Adrenal gland (tissue), 12 donors: ENCODE measurements around the gene TTC33. TPM values are rescaled to one million over a fixed set of nuclear protein-coding genes. Genes with fewer than 3 reads are reported as not detected.

ENCODE experiments used
- DNase-seq, 7 donors: peaks; one replicate each; pipeline ENCODE4 v3.0.0-alpha.2; 2019 to 2020
- H3K27ac ChIP-seq, 5 donors: fragments of 200-600 bp; sonication (generic) in 4 of 5; 1 replicate in 3 of 5; 2 replicates in 2 of 5; pipeline versions ENCODE4 v1.5.1 to v1.8.0; 2016 to 2020; ENCODE audit warnings: mild to moderate bottlenecking in 1 of 5
- H3K27me3 ChIP-seq: fragments of 200-600 bp; 2 replicates; pipeline ENCODE4 v1.8.0; 2021
- H3K36me3 ChIP-seq, 2 donors: fragments of 200-600 bp; replicated peaks in 1 of 2; 1 replicate in 1 of 2; 2 replicates in 1 of 2; pipeline versions ENCODE4 v1.5.1 to v1.8.0; 2018 to 2022
- H3K4me1 ChIP-seq, 2 donors: fragments of 200-600 bp; replicated peaks in 1 of 2; 1 replicate in 1 of 2; 2 replicates in 1 of 2; pipeline versions ENCODE4 v1.5.1 to v1.8.0; 2018 to 2021
- H3K4me3 ChIP-seq, 4 donors: fragments of 200-600 bp; sonication (generic) in 3 of 4; one replicate each; pipeline ENCODE4 v1.5.1; 2016 to 2018
- H3K9me3 ChIP-seq, 3 donors: fragments of 200-600 bp; sonication (generic) in 1 of 3; replicated peaks in 1 of 3; 1 replicate in 2 of 3; 2 replicates in 1 of 3; pipeline versions ENCODE4 v1.5.1 to v1.8.0; 2016 to 2021
- CTCF ChIP-seq, 6 experiments: fragments of 450-650 bp in 4 of 6; fragments of 200-600 bp in 2 of 6; sonication (generic) in 1 of 6; IDR thresholded peaks; 1 replicate in 5 of 6; 2 replicates in 1 of 6; pipeline versions ENCODE4 v1.5.1 to v1.8.0; 2016 to 2021; ENCODE audit warnings: antibody characterized with exemption in 6 of 6, mild to moderate bottlenecking in 2 of 6, moderate library complexity in 1 of 6
- POLR2A ChIP-seq, 2 donors: fragments of 450-650 bp; IDR thresholded peaks; one replicate each; pipeline ENCODE4 v1.6.1; 2017; ENCODE audit warnings: antibody characterized with exemption in 2 of 2, mild to moderate bottlenecking in 2 of 2, moderate library complexity in 1 of 2
- WGBS, 4 donors: extraction: QIAGEN DNeasy Blood & Tissue Kit in 2 of 4; methylation state at CpG; one replicate each; pipeline versions ENCODE4 v1.1.5 to v1.1.7; 2013 to 2017; 5-methylcytosine and 5-hydroxymethylcytosine counted together
- intact Hi-C, 2 donors: fragments of 100-400 bp; cut with DNase I; formaldehyde crosslinking; loops; one replicate each; pipeline versions ENCODE4 v1.14.1 to v1.15.0; 2022 to 2023
- polyA plus RNA-seq, 3 donors: library from polyadenylated mRNA; stranded (reverse); fragments of 200-250 nt in 2 of 3; fragments of 350-450 nt in 1 of 3; fragmentation: Illumina TruSeq in 1 of 3; extraction: RNeasy Lipid Tissue Mini Kit (QIAGEN cat#74804) in 1 of 3; gene quantifications; one replicate each; pipeline ENCODE4 v1.2.3, GENCODE V29; 2013 to 2014
- total RNA-seq, 9 donors: library from RNA; depleted of rRNA in 4 of 9; stranded (reverse); fragments of >200 nt in 4 of 9; fragments of 120-200 nt in 1 of 9; fragmentation: NEBNext Ultra II Directional in 1 of 9; extraction: Animal tissue kit (Norgen Biotek cat#: 25700) in 1 of 9; gene quantifications; one replicate each; pipeline versions ENCODE4 v1.1.0 to v1.2.4, GENCODE V29; 2013 to 2023
- donor health status: healthy with polysubstance abuse.
- donor health status: Bipolar disorder and iron deficiency.
- donor health status: DM: yes; HTN: yes; CAD: no.
- donor health status: DM: no; HTN: no; CAD: no.
- donor health status: DM: no; HTN: no; CAD: no.
- donor health status: DM: yes; HTN: yes; CAD: no.

The TTC33 gene
- total and polyA plus RNA-seq, 12 donors: 5.8 to 33.5 (median 15.3) TPM

- intact Hi-C loops: no loop called here
- no peak for TF ChIP-seq POLR2A (IDR thresholded peaks at IDR 0.05)
- no peak for TF ChIP-seq CTCF (IDR thresholded peaks at IDR 0.05)
- Histone ChIP-seq H3K4me1 (no peaks in the 10 kb centered on the region), H3K36me3 (no peaks in the 10 kb centered on the region), H3K4me3 (no peak overlapping the region), H3K9me3 (no peaks in the 10 kb centered on the region), H3K27ac (no peak overlapping the region), H3K27me3 (no peaks in the 10 kb centered on the region)
- DNase-seq: no peak
- 74 to 91% (median 78%) methylated on average over 4 of the region's 4 CpGs for WGBS, 4 donors
Observed at GRCh38 chr5:40560474-40561110, 195.2 kb downstream of the TTC33 start.

GRCh38 chr5:40559306-40559705 lies 196.5 kb downstream of the TTC33 start:
- no peaks in the 10 kb centered on the region for H3K9me3 ChIP-seq
- no peaks in the 10 kb centered on the region for H3K27me3 ChIP-seq
- intact Hi-C loops: no loop called here
- H3K36me3 ChIP-seq: no peaks in the 10 kb centered on the region
- no peak for TF ChIP-seq CTCF (IDR thresholded peaks at IDR 0.05)
- no peak for TF ChIP-seq POLR2A (IDR thresholded peaks at IDR 0.05)
- DNase-seq: no peak
- H3K27ac ChIP-seq: no peak overlapping the region
- H3K4me1 ChIP-seq: no peaks in the 10 kb centered on the region
- no peak overlapping the region for H3K4me3 ChIP-seq

GRCh38 chr5:40557501-40557900 lies 198.3 kb downstream of the TTC33 start:
- no peak for DNase-seq
- WGBS, 4 donors: 67 to 78% (median 76%) methylated on average over 1 of the region's 1 CpG
- H3K4me3 ChIP-seq: no peak overlapping the region
- no peaks in the 10 kb centered on the region for H3K9me3 ChIP-seq
- no peak overlapping the region for H3K27ac ChIP-seq
- no peak for TF ChIP-seq POLR2A (IDR thresholded peaks at IDR 0.05)
- no peak for TF ChIP-seq CTCF (IDR thresholded peaks at IDR 0.05)
- no peaks in the 10 kb centered on the region for H3K36me3 ChIP-seq
- intact Hi-C loops: no loop called here
- H3K4me1 ChIP-seq: no peaks in the 10 kb centered on the region
- no peaks in the 10 kb centered on the region for H3K27me3 ChIP-seq

- Histone ChIP-seq H3K27me3 (no peaks in the 10 kb centered on the region), H3K4me3 (no peak overlapping the region), H3K27ac (no peak overlapping the region), H3K4me1 (no peaks in the 10 kb centered on the region), H3K9me3 (no peaks in the 10 kb centered on the region), H3K36me3 (no peaks in the 10 kb centered on the region)
- no peak for TF ChIP-seq CTCF (IDR thresholded peaks at IDR 0.05)
- TF ChIP-seq POLR2A (IDR thresholded peaks at IDR 0.05): no peak
- no peak for DNase-seq
- intact Hi-C loops: no loop called here
Observed at GRCh38 chr5:40556811-40557210, 198.9 kb downstream of the TTC33 start.
